Fibroblast of gingiva (primary cell): ENCODE results near the gene STRIT1.
"Not testable (repeated sequence)": the region's sequence is repeated elsewhere in the genome, so short reads cannot be mapped to it uniquely, and the experiment has no call there.

Experiments used
- DNase-seq: peaks from one replicate; pipeline ENCODE4 v3.0.0-alpha.2; 2011; ENCODE audit warnings: low read depth

STRIT1 gene

GRCh38 chr3:155313300-155313699 is 19.8 kb upstream of the STRIT1 start:
- DNase-seq: no peak

DNA sequence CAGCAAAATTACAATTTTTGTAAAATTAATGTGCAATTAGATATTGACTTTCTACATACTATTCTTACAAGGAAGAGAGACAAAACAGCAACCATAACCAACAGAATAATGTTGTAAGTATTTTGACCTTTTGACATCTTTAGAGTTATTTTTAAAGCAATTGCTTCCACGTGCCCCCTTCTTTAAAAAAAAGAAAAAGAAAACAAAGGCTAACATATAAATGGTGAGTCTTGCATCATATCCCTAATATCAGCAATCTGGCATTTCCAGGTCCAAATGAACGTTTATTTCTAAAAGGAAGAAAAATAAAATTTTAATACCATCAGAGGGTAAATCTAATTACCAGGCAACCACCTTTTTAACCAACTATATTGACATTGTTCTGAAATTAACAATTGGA is 19.3 kb upstream of the STRIT1 start:
- peak; percentile 50 for DNase-seq

GRCh38 chr3:155309581-155309980 is 16.1 kb upstream of the STRIT1 start:
- DNase-seq: no peak

DNA sequence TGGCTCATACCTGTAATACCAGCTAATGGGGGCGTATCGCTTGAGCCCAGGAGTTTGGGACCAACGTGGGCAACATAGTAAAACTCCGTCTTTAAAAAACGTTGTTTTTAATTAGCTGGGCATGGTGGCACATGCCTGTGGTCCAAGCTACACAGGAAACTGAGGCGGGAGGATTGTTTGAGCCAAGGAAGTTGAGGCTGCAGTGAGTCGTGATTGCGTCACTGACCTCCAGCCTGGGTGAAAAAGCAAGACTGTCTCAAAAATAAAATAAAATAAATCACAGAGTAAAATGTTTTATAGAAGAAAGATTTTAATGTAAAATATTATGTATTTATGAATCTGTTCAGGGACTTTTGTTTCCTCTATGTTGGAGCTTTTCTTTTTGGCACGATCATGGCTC is 15.3 kb upstream of the STRIT1 start:
- DNase-seq: no peak

GRCh38 chr3:155307183-155307582 is 13.7 kb upstream of the STRIT1 start:
- no peak for DNase-seq

DNA sequence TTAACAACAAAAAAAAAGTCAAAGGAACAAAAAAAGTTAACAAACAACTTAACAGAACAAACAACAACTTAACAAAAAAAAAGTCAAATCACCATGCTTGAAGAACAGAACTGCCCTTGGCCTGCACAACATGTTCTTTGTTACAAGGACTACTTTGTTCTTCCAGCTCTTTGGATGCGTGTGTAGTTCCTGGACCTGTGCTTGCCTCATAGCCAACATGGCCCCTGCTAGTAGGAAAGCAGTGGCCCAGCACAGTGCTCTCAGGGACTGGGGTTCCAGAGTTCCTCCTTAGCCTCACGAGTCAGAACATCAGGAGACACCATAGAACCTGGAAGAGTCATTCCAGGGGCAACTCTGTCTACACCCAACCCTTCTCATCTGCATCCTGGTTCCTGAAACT is 10.9 kb upstream of the STRIT1 start:
- DNase-seq: no peak

- DNase-seq: no peak
Observed at GRCh38 chr3:155303540-155304097, 10.1 kb upstream of the STRIT1 start.

- DNase-seq: no peak
Observed at GRCh38 chr3:155302891-155303290, 9.4 kb upstream of the STRIT1 start.

DNA sequence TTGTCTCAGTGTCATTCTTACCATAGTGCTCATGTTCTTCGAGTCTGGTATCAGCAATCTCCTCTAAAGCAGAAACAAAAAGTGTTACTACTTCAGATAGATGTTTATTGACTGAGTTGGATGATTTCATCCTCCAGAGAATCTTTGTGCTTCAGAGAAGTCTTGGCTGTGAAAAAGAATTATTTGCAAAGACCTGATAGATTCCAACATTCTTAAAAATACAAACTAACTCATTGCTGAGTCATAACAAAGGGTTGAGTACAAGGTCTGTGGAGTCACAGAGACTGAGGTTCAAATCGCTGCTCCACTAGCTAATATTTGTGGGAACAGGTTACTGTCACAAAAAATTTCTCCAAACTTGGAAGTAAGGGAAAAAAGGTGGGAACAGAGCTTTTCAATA is 9.0 kb upstream of the STRIT1 start:
- DNase-seq: peak; percentile 30

- no peak for DNase-seq
Observed at GRCh38 chr3:155297100-155297499, 3.6 kb upstream of the STRIT1 start.

GRCh38 chr3:155296413-155296812 is 2.9 kb upstream of the STRIT1 start:
- no peak for DNase-seq

DNA sequence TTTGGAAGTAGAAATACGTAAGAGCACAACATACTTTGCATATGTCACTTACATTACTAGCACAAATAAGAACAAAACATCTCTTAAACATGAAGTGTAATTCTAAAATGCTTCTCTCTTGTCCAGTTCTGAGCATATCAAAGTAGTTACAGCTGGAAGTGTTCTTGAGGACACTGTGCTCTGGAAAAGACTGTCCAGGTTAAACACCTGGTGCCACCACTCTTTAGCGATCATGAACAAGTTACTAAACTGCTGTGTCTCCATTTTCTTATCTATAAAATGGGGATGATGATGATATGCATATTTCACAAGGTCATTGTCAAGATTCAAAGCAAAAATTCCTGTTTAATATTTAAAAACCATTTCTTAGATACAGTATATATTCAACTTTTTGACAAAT is 790 bp downstream of the STRIT1 start:
- no peak for DNase-seq

DNA sequence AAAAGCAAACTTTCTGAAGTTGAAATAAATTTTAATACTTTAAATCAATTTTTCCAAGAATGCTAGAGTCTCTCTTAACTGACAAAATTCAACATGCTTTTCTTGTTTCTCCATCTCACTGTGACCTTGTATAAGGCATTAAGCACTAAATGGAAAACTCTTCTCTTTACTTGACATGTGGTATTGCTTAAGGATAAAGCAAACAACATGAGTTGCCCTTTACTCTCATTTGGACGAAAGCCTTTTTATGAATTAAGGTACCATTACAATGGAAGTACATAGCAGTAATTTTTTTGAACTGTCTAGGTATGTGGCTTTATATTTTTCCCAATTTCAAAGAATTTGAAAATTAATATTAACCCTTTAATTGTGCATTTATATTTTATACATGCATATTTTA is 1.4 kb downstream of the STRIT1 start:
- DNase-seq: peak; percentile 69

DNA sequence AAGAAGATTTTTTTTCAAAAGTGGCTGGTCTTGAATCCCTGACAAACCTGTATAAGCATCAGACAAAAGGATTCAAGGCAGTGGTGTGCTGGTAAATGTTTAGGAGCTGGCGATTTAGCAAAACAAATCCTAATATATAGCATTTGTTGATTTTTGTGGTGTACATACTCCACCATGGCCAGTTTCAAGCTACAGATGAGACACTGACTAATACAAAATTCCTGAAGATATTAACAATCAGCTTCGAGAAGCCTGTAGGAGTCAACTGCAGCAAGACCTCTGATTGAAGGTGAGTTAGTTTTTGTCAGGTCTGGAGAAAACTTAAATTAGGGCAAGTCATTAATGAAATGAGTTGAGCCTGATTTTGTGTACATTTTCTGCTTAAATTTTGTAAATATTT is 6.7 kb downstream of the STRIT1 start:
- no peak for DNase-seq

DNA sequence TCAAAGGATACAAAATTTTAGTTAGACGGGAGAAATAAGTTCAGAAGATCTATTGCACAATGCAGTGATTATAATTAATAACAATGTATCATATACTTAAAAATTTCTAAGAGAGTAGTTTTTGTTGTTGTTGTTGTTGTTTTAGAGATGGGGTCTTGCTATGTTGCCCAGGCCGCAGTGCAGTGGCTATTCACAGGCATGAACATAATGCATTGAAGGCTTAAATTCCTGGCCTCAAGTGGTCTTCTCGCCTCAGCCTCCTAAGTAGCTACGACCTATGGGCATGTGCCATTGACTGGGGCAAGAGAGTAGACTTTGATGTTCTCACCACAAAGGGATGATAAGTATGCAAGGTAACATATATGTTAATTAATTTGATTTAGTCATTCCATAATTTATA is 7.5 kb downstream of the STRIT1 start:
- DNase-seq: no peak

DNA sequence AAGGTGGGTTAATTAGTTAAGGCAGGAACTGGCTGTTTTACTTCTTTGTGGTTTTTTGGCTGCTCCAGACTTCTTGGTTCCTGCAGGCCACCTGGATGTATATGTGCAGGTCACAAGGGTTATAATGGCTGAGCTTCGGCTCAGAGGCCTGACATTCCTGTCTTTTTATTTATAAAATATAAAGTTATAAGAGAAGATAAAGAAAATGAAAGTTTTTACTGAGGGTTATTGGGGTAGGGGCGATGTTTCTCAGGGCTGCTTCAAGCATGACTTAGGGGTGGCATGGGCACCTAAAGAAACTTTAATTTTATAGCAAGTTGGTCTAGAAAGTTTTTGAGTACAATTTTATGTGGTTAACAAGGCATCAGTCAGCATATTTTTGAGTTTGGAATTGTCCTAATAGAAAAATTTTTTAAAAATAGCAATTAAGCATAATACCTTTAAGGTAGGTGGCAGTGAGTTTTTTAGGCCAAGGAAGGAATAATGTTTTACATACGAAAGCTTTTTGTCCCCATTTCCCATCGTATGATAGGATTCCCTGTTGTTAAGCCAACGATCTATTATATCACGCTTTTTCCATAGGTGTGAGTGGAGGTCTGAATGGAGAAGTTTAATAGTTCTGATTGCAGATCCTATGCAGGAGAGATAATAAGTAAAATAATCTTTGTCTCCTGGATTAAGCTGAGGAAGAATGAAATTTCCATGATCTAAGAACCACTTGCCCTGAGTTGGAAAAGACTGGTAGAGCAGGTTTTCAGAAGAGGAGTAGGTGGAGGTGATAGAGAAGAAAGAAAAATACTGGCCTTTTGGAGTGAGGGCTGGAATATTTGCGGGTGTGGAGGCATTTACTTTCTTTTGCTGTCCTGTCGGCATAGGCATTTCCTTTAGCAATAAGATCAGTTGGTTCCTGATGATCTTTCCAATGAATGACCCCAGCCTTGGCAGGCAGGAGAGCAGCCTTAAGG is 10.1 kb downstream of the STRIT1 start:
- DNase-seq: no peak

DNA sequence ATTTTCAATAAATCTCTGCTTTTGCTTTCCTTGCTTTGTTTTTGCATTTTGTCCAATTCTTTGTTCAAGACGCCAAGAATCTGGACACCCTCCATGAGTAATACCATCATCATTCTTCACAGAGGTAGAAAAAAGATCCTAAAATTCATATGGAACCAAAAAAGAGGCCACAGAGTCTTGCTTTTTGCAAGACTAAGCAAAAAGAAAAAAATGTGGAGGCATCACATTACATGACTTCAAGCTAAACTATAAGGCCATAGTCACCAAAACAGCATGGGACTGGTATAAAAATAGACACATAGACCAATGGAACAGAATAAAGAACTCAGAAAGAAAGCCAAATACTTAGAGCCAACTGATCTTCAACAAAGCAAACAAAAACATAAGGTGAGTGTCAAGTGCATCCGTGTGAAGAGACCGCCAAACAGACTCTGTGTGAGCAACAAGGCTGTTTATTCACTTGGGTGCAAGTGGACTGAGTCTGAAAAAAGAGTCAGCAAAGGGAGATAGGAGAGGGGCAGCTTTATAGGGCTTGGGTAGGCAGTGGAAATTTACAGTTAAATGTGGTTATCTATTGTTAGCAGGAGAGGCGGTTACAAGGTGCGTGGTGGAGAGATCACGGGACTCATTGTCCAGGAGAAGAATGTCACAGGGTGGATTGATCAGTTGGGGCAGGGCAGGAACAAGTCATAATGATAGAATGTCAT is 10.9 kb downstream of the STRIT1 start:
- peak; percentile 77 for DNase-seq

GRCh38 chr3:155281912-155282311 is 11.6 kb downstream of the STRIT1 start:
- peak; percentile 61 for DNase-seq

GRCh38 chr3:155276089-155276488 is 17.4 kb downstream of the STRIT1 start:
- DNase-seq: not testable (repeated sequence)

- not testable (repeated sequence) for DNase-seq
Observed at GRCh38 chr3:155275159-155275754, 18.2 kb downstream of the STRIT1 start.

DNA sequence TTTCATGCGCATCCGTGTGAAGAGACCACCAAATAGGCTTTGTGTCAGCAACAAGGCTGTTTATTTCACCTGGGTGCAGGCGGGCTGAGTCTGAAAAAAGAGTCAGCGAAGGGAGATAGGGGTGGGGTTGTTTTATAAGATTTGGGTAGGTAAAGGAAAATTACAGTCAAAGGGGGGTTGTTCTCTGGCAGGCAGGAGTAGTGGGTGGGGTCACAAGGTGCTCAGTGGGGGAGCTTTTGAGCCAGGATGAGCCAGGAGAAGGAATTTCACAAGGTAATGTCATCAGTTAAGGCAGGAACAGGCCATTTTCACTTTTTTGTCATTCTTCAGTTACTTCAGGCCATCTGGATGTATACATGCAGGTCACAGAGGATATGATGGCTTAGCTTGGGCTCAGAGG is 19.0 kb downstream of the STRIT1 start:
- DNase-seq: not testable (repeated sequence)

GRCh38 chr3:155271343-155271613 is 22.2 kb downstream of the STRIT1 start:
- DNase-seq: no peak
